Lower leg skin (tissue), 3 donors: Measurements from ENCODE around the gene ZEB2.

Source experiments
- POLR2A ChIP-seq, 2 donors: fragments of 450-650 bp; IDR thresholded peaks; one replicate each; pipeline ENCODE4 v1.6.1; 2016 to 2017; ENCODE audit warnings: antibody characterized with exemption in 2 of 2, mild to moderate bottlenecking in 1 of 2, moderate library complexity in 1 of 2
- TF ChIP-seq, protein P1 (sequence below), 3 donors: fragments of 450-650 bp; IDR thresholded peaks; one replicate each; pipeline ENCODE4 v1.5.1; 2016; ENCODE audit warnings: antibody characterized with exemption in 3 of 3, mild to moderate bottlenecking in 3 of 3, moderate library complexity in 2 of 3

DNA sequence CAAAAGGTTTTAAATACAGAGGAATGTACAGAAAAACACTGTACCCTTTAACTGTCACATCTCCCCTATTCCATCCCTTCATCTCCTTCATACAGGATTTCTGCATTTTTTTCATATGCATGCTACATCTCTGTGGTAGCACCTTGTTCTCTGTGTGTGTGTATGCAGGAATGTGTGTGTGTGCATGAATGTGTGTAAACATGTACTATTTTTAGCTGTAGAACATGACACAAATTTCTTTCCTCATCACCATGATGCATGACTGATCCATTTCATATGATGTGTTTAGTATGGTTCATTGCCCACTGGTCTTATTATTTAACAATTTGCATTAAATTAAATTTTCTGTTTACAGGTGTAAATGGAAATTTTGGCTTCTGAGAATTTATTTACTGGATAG is 21.5 kb upstream of the ZEB2 start:
- TF ChIP-seq, protein P1, sequence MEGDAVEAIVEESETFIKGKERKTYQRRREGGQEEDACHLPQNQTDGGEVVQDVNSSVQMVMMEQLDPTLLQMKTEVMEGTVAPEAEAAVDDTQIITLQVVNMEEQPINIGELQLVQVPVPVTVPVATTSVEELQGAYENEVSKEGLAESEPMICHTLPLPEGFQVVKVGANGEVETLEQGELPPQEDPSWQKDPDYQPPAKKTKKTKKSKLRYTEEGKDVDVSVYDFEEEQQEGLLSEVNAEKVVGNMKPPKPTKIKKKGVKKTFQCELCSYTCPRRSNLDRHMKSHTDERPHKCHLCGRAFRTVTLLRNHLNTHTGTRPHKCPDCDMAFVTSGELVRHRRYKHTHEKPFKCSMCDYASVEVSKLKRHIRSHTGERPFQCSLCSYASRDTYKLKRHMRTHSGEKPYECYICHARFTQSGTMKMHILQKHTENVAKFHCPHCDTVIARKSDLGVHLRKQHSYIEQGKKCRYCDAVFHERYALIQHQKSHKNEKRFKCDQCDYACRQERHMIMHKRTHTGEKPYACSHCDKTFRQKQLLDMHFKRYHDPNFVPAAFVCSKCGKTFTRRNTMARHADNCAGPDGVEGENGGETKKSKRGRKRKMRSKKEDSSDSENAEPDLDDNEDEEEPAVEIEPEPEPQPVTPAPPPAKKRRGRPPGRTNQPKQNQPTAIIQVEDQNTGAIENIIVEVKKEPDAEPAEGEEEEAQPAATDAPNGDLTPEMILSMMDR (IDR thresholded peaks at IDR 0.05), result no peak
- TF ChIP-seq POLR2A (IDR thresholded peaks at IDR 0.05), result no peak
